GM12873 (cell line): ENCODE measurements around the gene HMGN1.

Source experiments
- TF ChIP-seq, protein P1 (sequence below): IDR thresholded peaks from 2 replicates; pipeline ENCODE4 v1.5.1; 2012; ENCODE audit warnings: low read depth, mild to moderate bottlenecking, moderate library complexity, low read length, control low read depth; ENCODE audit not compliant: insufficient read depth; ENCODE audit errors: missing control alignments

The HMGN1 gene

DNA sequence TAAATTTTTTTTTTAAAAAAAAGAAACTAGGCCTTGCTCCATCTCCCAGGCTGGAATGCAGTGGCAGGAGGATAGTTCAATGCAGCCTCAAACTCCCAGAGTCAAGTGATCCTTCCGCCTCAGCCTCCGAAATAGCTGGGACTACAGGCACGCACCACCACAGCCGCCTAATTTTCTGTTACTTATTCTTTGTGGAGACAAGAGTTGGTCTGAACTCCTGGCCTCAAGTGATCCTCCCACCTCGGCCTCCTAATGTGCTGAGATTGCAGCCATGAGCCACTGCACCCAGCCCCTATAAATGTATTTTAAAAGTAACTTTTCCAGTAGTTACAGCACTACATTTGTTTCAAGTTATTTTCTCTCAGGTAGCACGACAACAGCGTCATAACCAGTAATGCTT lies 37.7 kb downstream of the HMGN1 start:
- TF ChIP-seq, protein P1, sequence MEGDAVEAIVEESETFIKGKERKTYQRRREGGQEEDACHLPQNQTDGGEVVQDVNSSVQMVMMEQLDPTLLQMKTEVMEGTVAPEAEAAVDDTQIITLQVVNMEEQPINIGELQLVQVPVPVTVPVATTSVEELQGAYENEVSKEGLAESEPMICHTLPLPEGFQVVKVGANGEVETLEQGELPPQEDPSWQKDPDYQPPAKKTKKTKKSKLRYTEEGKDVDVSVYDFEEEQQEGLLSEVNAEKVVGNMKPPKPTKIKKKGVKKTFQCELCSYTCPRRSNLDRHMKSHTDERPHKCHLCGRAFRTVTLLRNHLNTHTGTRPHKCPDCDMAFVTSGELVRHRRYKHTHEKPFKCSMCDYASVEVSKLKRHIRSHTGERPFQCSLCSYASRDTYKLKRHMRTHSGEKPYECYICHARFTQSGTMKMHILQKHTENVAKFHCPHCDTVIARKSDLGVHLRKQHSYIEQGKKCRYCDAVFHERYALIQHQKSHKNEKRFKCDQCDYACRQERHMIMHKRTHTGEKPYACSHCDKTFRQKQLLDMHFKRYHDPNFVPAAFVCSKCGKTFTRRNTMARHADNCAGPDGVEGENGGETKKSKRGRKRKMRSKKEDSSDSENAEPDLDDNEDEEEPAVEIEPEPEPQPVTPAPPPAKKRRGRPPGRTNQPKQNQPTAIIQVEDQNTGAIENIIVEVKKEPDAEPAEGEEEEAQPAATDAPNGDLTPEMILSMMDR, result no peak

DNA sequence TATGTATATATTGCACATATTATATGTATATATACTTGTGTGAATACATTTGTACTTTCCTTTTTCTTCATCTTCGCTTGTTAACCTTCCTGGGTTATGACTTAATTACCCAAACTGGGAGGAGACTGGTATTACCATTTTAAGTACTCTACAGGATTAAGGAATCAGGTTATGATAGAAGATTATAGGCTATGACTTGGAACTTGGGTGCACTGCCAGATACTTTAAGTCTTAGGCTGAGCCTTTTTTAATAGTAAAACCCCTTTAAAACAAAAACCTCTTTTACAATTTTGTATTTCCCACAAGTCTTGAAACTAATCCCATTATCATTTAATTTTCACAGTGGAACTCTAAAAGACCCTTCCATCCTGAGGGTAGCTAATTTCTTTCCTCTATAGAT lies 41.4 kb downstream of the HMGN1 start:
- TF ChIP-seq, protein P1, result no peak

DNA sequence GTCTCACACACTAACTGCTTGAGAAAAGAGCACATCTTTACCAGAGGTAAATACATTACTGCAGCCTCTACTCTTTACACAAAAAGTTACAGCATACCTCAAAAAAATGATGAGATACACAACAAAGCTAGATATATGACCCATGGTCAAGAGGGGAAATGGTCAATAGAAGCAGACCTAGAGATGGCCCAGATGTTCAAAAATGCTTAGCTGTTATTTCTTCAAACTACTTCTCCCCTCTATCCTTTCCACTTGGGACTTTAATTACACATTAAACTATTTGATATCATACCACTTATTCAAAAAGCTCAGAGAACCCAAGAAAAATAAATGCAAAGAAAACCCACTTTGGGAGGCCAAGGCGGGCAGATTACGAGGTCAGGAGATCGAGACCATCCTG lies 48.3 kb downstream of the HMGN1 start:
- TF ChIP-seq, protein P1, result no peak

DNA sequence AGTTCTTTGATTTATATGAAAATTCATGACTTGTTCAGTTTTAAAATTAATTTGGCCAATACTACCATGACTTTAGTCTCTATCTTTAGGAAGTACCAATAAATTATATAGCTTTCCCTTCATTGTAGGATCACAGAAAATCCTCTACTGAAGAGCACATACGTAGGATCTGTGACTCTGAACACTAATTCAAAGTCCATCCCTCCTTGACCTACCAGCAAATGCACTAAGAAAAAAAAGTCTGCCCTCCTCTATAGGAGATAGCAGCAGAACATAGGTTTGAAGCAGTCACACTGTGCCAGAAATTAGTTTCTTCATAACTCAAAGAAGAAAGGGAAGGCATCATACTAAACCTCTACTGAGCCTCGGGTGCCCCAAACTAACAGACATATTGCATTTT lies 52.0 kb downstream of the HMGN1 start:
- TF ChIP-seq, protein P1, result no peak
